Vagina (tissue), 2 donors: ENCODE data around the gene ARHGAP45.

Experiments used
- POLR2A ChIP-seq, 2 donors: fragments of 450-650 bp; IDR thresholded peaks; one replicate each; pipeline ENCODE4 v1.6.1; 2017; ENCODE audit warnings: antibody characterized with exemption in 2 of 2, mild to moderate bottlenecking in 2 of 2, moderate library complexity in 2 of 2
- POLR2AphosphoS5 ChIP-seq, 2 donors: sonication (generic); formaldehyde crosslinking; IDR thresholded peaks; one replicate each; pipeline ENCODE4 v1.9.0; 2017; ENCODE audit warnings: antibody characterized with exemption in 2 of 2, mild to moderate bottlenecking in 2 of 2, low read depth in 1 of 2; ENCODE audit not compliant: insufficient read depth in 1 of 2
- TF ChIP-seq, protein P1 (sequence below), 3 experiments: fragments of 450-650 bp in 2 of 3; fragments of 200-600 bp in 1 of 3; sonication (generic) in 1 of 3; IDR thresholded peaks; one replicate each; pipeline ENCODE4 v1.5.1; 2017 to 2019; ENCODE audit warnings: antibody characterized with exemption in 3 of 3, mild to moderate bottlenecking in 2 of 3, moderate library complexity in 2 of 3

DNA sequence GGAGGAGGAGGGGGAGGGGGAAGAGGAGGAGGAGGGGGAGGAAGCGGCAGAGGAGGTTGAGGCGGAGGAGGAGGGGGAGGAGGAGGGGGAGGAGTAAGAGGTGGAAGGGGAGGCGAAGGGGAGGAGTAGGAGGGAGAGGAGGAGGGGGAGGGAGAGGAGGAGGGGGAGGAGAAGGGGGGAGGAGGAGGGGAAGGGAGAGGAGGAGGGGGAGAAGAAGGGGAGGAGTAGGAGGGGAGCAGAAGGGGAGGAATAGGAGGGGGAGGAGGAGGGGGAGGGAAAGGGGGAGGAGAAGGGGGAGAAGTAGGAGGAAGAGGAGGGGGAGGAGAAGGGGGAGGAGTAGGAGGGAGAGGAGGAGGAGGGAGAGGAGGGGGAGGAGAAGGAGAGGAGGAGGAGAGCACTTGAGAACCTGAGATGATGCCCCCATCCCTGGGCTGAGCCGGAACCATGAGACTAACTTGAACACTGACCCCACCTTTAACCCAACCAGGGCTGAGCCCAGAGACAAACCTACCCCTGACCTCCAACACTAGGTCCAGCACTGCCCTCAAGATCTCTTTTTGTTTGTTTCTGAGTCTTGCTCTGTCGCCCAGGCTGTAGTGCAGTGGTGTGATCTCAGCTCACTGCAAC lies 14.5 kb upstream of the ARHGAP45 start:
- TF ChIP-seq, protein P1, sequence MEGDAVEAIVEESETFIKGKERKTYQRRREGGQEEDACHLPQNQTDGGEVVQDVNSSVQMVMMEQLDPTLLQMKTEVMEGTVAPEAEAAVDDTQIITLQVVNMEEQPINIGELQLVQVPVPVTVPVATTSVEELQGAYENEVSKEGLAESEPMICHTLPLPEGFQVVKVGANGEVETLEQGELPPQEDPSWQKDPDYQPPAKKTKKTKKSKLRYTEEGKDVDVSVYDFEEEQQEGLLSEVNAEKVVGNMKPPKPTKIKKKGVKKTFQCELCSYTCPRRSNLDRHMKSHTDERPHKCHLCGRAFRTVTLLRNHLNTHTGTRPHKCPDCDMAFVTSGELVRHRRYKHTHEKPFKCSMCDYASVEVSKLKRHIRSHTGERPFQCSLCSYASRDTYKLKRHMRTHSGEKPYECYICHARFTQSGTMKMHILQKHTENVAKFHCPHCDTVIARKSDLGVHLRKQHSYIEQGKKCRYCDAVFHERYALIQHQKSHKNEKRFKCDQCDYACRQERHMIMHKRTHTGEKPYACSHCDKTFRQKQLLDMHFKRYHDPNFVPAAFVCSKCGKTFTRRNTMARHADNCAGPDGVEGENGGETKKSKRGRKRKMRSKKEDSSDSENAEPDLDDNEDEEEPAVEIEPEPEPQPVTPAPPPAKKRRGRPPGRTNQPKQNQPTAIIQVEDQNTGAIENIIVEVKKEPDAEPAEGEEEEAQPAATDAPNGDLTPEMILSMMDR (IDR thresholded peaks at IDR 0.05): no peak
- TF ChIP-seq POLR2AphosphoS5 (IDR thresholded peaks at IDR 0.05; ENCODE audit: insufficient read depth in 1 of 2, low read depth in 1 of 2) (no peak), POLR2A (IDR thresholded peaks at IDR 0.05) (no peak)
